Measurements from ENCODE around the gene LRRC28.

The LRRC28 gene

DNA sequence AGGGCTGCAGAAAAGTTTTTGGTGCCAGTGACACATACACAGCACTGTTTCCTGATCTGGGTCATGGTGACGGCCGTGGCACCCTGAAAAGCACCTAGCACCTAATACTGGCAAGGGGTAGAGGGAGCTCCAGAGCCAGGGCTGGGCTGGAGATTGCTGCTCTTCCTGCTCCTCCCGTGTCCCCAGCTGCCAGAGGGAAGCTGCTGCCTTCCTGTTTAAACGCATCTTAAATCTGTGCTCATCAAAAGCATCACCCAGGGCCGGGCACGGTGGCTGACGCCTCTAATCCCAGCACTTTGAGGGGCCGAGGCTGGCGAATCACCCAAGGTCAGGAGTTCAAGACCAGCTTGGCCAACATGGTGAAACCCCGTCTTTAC is 157.8 kb downstream of the LRRC28 start:
- in situ Hi-C loops (cut with MboI; ENCODE audit: low pct_unique_long_range_greater_than_20kb, low sequenced_read_pairs), result no loop called here
- DNase-seq, result peak; percentile 53

DNA sequence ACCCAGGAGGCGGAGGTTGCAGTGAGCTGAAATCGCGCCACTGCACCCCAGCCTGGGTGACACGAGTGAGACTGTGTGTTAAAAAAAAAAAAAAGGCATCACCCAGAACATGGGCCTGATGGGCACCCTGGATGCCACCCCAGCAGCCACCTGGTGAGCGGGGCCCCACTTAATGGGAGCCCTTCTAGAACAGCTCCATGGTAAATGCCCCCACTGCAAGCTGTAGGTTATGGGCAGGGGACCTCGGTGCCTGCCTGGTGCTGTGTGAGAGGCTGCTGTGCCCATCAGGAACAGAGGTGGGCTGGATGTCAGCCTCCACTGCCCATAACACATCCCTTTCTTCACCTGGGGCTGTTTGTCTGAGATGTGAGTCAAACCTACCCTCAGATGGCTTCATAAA is 158.3 kb downstream of the LRRC28 start:
- in situ Hi-C loops (cut with MboI; ENCODE audit: low pct_unique_long_range_greater_than_20kb, low sequenced_read_pairs), result no loop called here
- DNase-seq, result no peak

DNA sequence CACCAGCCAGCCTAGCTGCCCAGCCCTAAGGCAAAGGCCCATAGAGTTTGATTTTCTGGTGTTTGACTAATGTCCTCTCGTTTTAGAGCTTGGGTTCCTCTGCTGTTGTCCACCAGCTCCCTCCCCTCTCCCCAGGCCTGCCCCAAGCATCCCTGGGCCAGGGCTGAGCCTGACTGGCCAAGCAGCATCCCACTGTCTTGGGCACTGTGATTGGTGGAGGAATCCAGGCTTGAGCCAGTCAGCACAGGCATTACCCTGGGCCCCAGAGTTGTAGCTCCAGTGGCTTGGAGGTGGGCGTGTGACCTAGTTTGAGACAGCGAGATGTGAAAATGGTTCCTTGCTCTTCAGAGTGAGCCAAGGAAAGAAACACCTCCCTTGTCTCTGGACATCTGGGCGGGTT is 159.2 kb downstream of the LRRC28 start:
- DNase-seq, result no peak
- in situ Hi-C loops (cut with MboI; ENCODE audit: low pct_unique_long_range_greater_than_20kb, low sequenced_read_pairs), result no loop called here

DNA sequence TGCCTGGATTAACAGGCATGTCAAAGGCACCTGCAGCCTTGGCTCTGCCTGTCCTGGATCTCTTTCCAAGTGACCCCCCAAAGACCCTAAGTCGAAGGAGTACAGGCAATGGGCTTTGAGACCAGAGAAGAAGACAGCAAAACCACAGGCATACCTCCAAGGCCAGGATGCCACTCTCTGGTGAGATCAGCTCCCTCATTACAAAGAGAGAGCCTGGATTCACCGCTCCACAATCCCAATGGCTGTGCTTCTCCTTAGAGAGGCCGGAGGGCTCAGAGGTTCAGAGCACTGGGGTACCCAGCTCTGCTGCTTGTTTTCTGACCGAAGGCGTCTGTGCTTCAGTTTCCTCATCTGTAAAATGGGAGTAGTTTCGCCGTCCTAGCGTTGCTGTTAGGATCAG is 160.0 kb downstream of the LRRC28 start:
- no peak for DNase-seq
- in situ Hi-C loops (cut with MboI; ENCODE audit: low pct_unique_long_range_greater_than_20kb, low sequenced_read_pairs), result no loop called here

DNA sequence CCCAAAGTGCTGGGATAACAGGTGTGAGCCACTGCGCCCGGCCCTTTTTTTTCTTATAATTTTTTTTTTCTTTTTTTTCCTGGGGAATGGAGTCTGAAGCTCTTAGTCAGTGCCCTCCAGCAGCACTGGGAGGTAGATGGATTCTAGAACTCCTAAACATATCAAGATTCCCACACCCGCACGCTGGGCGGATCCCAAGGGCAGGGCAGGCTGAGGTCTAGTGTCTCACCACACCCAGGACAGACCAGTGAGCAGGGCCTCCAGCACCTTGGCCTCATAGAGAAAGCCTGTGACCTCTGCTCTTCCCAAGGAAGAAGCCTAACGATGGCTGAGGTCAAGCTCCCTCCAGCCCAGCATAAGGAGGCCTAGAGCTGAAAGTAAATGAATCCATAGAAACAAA is 160.8 kb downstream of the LRRC28 start:
- in situ Hi-C loops (cut with MboI; ENCODE audit: low pct_unique_long_range_greater_than_20kb, low sequenced_read_pairs), result no loop called here
- no peak for DNase-seq

DNA sequence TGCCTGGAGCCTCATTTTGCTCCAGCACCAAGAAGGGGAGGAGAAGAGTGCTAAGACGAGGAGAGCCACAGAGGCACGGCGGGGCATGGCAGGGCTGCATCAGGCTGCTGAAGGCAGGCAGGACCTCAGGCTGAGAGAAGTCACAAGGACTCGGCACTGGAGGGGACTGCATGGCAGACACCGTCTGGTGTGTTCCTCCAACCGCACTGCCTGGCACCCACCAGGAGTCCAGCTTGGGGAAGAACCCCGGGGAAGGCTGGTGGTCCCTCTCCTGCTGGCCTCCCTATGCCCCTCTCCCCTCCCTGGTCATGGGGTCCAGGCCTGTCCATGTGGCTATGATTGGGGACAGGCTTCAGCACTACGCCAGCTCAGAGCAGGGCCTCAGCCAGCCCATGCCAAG is 161.3 kb downstream of the LRRC28 start:
- no peak for DNase-seq
- in situ Hi-C loops (cut with MboI; ENCODE audit: low pct_unique_long_range_greater_than_20kb, low sequenced_read_pairs), result no loop called here

DNA sequence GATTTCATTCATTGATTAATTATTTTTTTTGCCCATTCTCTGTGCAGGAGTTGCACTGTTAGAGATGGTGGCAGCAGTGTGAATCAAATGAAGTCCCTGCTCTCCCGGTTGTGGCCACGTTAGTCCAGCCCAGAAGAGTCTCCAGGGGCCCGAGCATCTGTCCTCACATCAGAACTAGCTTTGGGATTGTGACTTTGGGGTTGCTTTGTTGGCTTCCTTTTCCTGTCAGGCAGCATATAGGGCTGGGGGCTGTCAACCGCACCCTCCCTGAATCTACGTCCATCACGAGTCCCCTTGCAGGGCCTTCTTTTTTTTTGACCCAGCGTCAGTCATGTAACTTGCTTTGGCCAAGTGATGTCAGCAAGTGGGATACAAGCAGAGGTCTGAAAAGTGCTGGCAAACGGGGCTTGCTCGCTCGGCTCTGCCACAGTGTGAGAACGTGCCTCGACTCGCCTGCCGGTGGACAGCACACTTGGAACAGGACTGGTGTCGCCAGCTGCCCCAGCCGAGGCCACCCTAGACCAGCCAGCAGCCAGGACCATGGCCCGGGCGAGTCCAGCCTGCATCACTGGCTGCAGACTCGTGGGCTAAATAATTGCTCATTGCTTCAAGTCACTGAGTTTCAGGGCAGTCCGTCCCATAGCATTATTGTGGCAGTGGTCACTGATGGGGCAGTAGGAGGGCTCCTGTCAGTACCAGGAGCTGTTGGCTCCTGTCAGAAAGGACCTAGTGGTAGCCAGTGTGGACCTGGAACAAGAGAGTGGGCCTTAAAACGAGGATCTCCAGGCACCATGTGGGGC is 162.9 kb downstream of the LRRC28 start:
- DNase-seq, result no peak
- in situ Hi-C loops (cut with MboI; ENCODE audit: low pct_unique_long_range_greater_than_20kb, low sequenced_read_pairs), result no loop called here

DNA sequence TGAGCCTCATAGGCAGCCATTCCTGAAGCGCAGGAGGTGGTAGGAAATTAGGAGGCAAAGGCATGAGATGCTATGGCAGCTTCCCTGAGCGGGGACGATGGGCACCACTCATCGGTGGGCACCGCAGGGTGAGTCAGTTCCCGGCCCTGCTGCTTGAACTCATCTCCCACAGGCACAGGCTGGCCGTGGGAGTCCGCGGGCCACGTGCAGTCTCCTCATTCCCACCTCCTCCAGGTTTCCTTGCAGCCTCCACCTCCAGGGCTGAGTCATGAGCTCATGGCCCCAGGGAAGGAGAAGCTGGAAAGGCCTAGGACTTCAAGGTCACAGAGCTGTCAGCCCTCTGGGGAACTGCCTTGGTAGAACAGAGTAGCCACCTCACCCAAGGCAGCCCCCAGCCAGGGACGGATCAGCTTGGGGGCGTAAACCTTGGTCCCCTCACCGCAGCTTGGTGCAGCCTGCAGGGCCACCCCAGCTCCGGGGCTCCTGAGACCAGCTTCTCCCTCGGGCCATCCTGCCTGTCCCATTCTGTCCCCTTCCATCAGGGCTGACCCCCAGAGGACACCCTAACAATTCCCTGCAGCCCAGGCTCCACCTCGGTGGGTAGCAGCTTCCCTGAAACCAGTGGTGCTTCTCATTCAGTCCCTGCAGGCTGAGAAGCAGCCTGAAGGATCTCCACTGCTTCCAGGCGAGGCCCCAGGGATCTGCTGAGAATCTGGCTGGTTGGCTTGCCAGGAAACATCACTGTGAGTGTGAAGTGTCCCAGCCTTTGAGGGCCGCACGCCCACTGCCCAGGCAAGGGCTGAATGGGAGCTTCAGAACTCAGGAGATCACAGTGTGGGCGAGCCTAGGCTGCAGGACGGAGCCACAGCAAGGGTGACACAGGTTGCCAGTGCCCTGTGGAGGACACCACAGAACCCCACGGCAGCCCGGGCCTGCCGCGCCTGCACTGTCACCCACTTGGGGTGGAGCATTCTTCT is 163.8 kb downstream of the LRRC28 start:
- DNase-seq, result no peak
- in situ Hi-C loops (cut with MboI; ENCODE audit: low pct_unique_long_range_greater_than_20kb, low sequenced_read_pairs), result no loop called here

DNA sequence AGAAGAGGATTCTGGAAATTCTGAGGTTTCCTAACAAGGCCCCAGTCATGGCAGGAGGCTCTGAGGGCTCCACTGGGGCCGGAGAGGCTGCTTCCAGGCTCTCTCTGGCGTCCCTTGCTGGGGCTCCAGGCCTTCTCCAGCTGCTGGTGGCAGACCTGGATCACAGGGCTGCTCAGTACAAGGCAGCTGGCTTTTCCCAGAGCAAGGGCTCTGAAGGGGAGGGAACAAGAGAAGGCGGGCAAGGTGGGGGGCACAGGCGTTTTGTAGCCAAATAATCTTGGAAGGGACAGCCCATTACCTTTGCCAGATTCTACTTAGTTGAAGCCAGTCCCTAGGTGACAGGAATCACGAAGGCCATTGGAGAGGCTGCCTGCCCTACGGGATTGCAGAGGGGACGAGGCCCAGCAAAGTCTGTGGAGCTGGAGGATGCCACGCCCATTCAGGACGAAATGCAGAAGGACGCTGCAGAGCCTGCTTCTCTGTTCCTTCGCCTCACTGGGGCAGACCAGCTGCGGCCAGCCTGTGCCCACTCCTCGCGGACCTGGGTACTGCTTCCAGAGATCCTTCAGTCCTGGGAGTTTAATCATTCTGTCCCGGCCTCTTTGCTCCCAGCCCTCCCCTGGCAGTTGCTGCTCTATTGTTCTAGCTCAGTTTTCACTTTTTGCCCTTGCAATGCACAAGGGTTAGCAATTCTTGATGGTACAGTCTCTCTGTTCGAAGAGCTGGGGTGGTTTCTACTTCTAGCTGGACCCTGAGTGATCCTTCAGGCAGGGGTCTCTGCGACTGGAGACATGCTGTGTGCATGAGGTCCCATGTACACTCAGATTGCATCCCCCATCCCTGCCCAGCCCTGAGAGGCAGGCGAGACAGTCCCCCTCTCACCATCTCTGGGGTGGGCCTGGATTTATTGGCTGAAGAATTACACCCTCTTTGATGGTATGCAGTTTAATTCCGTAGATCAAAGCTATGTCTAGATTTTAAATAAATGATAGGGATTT is 165.2 kb downstream of the LRRC28 start:
- no peak for DNase-seq
- in situ Hi-C loops (cut with MboI; ENCODE audit: low pct_unique_long_range_greater_than_20kb, low sequenced_read_pairs), result no loop called here

DNA sequence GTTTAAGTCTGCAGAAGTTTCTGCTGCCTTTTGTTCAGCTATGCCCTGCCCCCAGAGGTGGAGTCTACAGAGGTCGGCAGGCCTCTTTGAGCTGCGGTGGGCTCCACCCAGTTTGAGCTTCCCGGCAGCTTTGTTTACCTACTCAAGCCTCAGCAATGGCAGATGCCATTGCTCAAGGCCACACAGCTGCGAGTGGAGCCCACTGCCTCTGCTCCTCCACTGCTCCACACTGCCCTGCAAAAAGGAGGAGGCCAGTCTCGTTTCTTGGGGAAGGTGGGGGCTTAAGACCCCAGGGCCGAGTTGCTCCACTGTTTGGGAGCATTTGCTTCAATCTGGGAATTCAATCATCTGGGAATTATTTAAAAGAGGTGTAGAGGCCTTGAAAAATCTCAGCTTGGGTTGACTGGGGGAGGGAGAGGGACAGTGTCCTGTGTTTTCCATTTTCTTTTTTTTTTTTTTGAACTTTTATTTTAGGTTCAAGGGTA is 169.9 kb downstream of the LRRC28 start:
- no peak for DNase-seq
- in situ Hi-C loops (cut with MboI; ENCODE audit: low pct_unique_long_range_greater_than_20kb, low sequenced_read_pairs), result no loop called here

DNA sequence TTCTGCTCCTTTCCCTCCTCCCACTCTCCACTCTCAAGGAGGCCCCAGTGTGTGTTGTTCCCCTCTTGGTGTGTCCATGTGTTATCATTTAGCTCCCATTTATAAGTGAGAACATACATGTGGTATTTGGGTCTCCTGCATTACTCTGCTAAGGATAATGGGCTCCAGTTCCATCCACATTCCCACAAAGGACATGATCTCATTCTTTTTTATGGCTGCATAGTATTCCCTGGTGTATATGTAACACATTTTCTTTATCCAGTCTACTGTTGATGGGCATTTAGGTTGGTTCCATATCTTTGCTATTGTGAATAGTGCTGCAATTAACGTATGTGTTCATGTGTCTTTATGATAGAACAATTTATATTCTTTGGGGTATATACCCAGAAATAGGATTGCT is 170.5 kb downstream of the LRRC28 start:
- no peak for DNase-seq
- in situ Hi-C loops (cut with MboI; ENCODE audit: low pct_unique_long_range_greater_than_20kb, low sequenced_read_pairs), result no loop called here

DNA sequence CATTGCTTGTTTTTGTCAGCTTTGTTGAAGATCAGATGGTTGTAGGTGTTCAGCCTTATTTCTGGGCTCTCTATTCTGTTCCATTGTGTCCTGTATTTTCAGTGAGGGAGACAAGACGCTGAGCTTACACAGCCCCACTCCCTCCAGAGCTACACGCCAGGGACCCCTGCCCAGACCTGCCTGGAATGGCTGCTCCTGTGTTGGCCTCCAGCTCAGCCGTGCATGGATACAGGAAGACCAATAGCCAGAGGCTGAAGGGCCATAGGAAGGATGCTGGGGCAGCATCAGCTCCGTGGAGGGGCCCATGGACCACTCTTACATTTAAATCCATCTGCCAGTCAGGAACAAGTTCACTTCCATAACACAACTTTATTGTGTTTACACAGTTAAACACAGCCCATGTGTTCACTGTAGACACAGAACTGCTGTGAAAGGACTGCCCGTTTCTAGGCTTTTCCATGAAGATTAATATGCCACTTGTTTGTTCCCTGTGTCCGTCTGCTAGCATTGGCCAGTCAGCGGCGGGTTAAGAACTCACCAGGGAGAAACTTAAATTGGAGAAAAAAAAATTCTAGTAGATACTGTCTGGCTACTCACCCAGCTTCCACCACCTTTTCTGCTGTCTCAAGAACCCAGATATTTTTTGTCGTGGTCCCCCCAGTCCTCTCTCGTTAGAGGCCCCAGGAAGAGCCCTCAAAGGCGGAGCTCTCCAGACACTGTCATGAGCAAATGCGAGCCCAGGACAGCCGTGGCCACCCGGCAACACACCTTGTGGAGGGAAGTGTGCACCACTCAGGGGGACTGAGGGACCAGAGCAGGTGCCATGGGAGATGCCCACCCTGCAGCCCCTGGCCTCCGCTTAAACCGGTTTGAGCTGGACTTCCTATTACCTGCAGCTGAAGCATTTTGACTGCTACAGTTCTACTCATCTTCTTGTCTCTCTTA is 172.2 kb downstream of the LRRC28 start:
- in situ Hi-C loops (cut with MboI; ENCODE audit: low pct_unique_long_range_greater_than_20kb, low sequenced_read_pairs), result no loop called here
- DNase-seq, result no peak

DNA sequence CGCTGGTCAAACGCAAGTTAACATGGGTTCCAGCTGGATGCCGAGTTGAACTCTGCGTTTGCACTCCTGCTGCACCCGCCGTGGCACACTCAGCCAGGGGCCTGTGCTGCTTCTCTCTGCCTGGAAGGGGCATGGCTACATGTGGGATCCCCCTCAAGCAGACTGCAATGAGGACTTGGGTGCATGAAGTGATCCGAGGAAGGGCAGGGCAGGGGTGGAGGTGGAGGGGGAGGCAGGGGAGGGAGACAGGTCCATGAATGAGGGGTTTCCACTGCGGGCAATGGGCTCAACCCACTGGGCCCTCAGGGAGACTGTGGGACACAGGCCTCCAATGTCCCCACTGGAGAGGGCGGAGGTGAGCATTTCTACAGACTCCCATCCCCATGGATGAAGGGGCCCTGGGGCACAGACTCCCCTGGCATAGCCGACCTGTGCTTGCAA is 172.9 kb downstream of the LRRC28 start:
- DNase-seq, result no peak
- in situ Hi-C loops (cut with MboI; ENCODE audit: low pct_unique_long_range_greater_than_20kb, low sequenced_read_pairs), result no loop called here

DNA sequence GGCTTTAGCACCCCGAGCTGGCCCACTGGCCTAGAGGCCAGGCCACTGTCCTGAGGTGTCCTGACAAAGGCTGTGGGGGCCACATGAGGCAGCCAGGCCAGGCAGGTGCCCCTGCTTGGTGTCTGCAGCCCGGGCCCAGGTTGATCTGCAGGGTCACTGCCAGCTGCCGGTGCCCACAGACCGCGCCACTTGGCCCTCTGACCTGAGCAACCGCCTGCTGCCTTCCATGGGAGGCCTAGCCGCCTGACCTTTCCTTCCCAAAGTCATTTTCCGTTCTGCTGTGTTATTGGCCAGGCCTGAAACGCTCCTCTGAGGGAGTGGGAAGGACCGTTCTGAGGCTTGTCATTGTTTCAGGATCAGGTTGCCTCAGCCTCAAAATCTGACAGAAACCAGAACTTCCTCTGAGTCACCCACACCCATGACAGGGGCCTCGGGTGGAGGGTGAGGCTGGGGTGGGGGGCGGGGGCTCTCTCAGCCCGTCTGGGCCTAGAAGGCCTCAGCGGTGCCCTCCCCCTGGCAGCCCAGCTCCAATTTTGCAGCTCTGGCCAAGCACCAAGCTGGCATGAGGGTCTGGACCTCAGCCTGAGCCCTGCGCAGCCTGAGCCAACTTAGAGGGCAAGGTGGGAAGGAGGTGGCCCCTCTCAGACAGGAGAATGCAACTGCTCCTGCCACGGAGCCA is 173.8 kb downstream of the LRRC28 start:
- DNase-seq, result peak; percentile 9
- in situ Hi-C loops (cut with MboI; ENCODE audit: low pct_unique_long_range_greater_than_20kb, low sequenced_read_pairs), result no loop called here

DNA sequence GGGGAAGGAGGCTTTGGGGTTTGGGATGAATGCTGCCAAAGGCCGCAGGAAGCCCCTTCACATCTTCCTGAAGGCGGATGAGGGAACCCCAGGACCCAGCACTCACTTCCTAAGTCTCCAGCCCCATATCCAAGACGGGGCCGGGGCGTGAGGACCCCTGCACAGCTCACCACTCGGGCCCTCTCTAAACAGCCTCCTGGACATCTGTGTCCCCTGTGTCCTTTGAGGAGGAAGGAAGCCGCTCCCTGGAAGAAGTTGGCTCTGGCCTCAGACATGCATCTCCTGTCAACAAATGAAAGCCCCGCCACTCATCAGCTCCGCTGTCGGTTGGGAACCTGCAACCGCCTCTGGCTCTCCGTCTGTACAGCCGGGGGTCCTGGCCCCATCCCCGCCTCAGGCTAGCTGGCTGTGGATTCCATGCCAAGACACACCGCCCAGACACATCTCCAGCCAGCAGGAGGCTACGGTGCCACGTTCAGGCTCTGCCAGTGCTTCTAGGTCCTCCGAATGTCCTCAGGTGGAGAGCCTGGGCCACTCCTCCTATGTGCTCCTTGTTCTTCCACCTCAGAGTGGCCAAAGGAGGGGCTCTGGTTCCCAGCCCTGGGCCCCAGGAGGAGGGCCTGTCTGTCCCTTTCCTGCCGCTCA is 174.5 kb downstream of the LRRC28 start:
- in situ Hi-C loops (cut with MboI; ENCODE audit: low pct_unique_long_range_greater_than_20kb, low sequenced_read_pairs), result no loop called here
- no peak for DNase-seq

DNA sequence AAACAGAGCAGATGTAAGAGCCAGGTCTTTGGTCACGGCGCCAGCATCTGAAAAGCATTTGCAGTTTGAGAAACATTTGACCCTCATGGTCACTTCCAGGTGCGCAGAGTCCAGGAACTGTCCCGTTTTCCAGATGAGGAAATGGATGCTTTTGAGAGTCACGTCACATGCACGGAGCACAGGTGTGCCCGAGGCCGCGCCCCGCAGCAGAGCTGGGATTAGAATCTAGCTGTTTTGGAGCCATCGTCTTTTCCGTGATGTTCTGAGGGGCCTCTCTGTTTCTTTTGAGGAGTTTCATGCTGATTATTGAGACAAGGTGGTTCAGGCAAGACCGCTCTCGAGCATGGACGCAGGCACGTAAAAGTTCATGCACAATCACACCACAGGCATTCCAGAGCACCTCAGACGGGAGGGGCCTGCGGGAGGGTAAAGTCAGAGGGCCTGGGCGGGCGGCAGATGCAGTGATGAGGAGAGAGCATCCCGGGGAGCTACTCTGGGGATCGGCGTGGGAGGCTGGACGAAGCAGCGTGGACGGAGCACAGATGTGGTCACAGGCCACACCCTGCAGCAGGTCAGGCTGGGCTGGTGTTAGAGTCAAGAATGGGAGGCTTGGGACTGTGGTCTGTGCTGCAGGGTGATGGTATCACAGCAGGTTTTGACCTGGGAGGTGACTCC is 175.3 kb downstream of the LRRC28 start:
- no peak for DNase-seq
- in situ Hi-C loops (cut with MboI; ENCODE audit: low pct_unique_long_range_greater_than_20kb, low sequenced_read_pairs), result no loop called here
